HG03196 (cell line): ENCODE results near the gene SMARCB1.

Experiments
- ATAC-seq: cut with Tn5 transposase; IDR thresholded peaks from one replicate; pipeline ENCODE4 v1.9.1; 2021; ENCODE audit not compliant: unreplicated experiment

Gene SMARCB1

GRCh38 chr22:23779731-23780130 lies 7.0 kb upstream of the SMARCB1 start:
- no peak for ATAC-seq

- no peak for ATAC-seq
Observed at GRCh38 chr22:23780146-23780748, 6.5 kb upstream of the SMARCB1 start.

GRCh38 chr22:23781065-23781464 lies 5.7 kb upstream of the SMARCB1 start:
- no peak for ATAC-seq

- ATAC-seq = no peak
Observed at GRCh38 chr22:23781511-23782183, 5.1 kb upstream of the SMARCB1 start.

- ATAC-seq = no peak
Observed at GRCh38 chr22:23782252-23782651, 4.5 kb upstream of the SMARCB1 start.

GRCh38 chr22:23782703-23783102 lies 4.1 kb upstream of the SMARCB1 start:
- ATAC-seq = no peak

GRCh38 chr22:23783265-23784150 lies 3.3 kb upstream of the SMARCB1 start:
- no peak for ATAC-seq

GRCh38 chr22:23784215-23784732 lies 2.5 kb upstream of the SMARCB1 start:
- ATAC-seq = no peak

- no peak for ATAC-seq
Observed at GRCh38 chr22:23786261-23786710, 480 bp upstream of the SMARCB1 start.

- ATAC-seq = peak; percentile 23
Observed at GRCh38 chr22:23787600-23787896, 782 bp downstream of the SMARCB1 start.

- ATAC-seq = no peak
Observed at GRCh38 chr22:23787910-23788309, 1.1 kb downstream of the SMARCB1 start.

- no peak for ATAC-seq
Observed at GRCh38 chr22:23789121-23789520, 2.4 kb downstream of the SMARCB1 start.

- ATAC-seq = no peak
Observed at GRCh38 chr22:23789638-23790037, 2.9 kb downstream of the SMARCB1 start.

- no peak for ATAC-seq
Observed at GRCh38 chr22:23790819-23791737, 4.3 kb downstream of the SMARCB1 start.

- no peak for ATAC-seq
Observed at GRCh38 chr22:23791738-23792645, 5.2 kb downstream of the SMARCB1 start.

- ATAC-seq = no peak
Observed at GRCh38 chr22:23793326-23793725, 6.6 kb downstream of the SMARCB1 start.

GRCh38 chr22:23796461-23796860 lies 9.7 kb downstream of the SMARCB1 start:
- ATAC-seq = no peak

GRCh38 chr22:23800297-23801237 lies 13.8 kb downstream of the SMARCB1 start:
- peak; percentile 54 for ATAC-seq
